OCI-LY1 (cell line): ENCODE data around the gene ENTPD8.

Experiments used
- H2AFZ ChIP-seq: fragments of 200-600 bp; sonication (generic), shearing (Covaris generic); 2 replicates; pipeline ENCODE4 v1.6.0; 2014; ENCODE audit warnings: antibody characterized with exemption, mild to moderate bottlenecking, low read length
- H3F3A ChIP-seq: fragments of 200-600 bp; sonication (generic), shearing (Covaris generic); 2 replicates; pipeline ENCODE4 v1.6.0; 2014; ENCODE audit warnings: mild to moderate bottlenecking, antibody characterized with exemption, low read length, moderate library complexity; ENCODE audit not compliant: insufficient read depth
- H3K27ac ChIP-seq: fragments of 200-600 bp; sonication (generic); 2 replicates; pipeline ENCODE4 v1.5.1; 2014; ENCODE audit warnings: low read length, mixed run types, mild to moderate bottlenecking, low read depth; ENCODE audit not compliant: poor library complexity, severe bottlenecking
- H3K27me3 ChIP-seq: fragments of 200-600 bp; sonication (generic); 2 replicates; pipeline ENCODE4 v1.6.0; 2014; ENCODE audit warnings: antibody characterized with exemption, mild to moderate bottlenecking, low read length, moderate library complexity; ENCODE audit not compliant: insufficient read depth
- H3K36me3 ChIP-seq: fragments of 200-600 bp; sonication (generic); 2 replicates; pipeline ENCODE4 v1.6.1; 2014; ENCODE audit warnings: mild to moderate bottlenecking, antibody characterized with exemption, low read length, moderate library complexity, mixed read lengths; ENCODE audit not compliant: insufficient read depth
- H3K4me1 ChIP-seq: fragments of 200-600 bp; sonication (generic); 2 replicates; pipeline ENCODE4 v1.5.1; 2014; ENCODE audit warnings: mild to moderate bottlenecking, low read length, moderate library complexity; ENCODE audit not compliant: insufficient read depth, severe bottlenecking
- H3K4me2 ChIP-seq: fragments of 200-600 bp; sonication (generic), shearing (Covaris generic); 2 replicates; pipeline ENCODE4 v1.6.1; 2014; ENCODE audit warnings: low read length
- H3K4me3 ChIP-seq: fragments of 200-600 bp; sonication (generic); 2 replicates; pipeline ENCODE4 v1.5.1; 2014; ENCODE audit warnings: low read length, low read depth, mild to moderate bottlenecking, mixed read lengths; ENCODE audit not compliant: poor library complexity, severe bottlenecking
- H3K79me2 ChIP-seq: fragments of 200-600 bp; shearing (Covaris generic); 2 replicates; pipeline ENCODE4 v1.6.1; 2016; ENCODE audit warnings: mixed run types, low read length, mixed read lengths; ENCODE audit not compliant: insufficient read depth
- H3K9ac ChIP-seq: fragments of 200-600 bp; sonication (generic), shearing (Covaris generic); 2 replicates; pipeline ENCODE4 v1.6.1; 2014; ENCODE audit warnings: mild to moderate bottlenecking, low read length, mixed read lengths
- H3K9me2 ChIP-seq: fragments of 200-600 bp; sonication (generic), shearing (Covaris generic); 2 replicates; pipeline ENCODE4 v1.6.1; 2014; ENCODE audit warnings: low read depth, mild to moderate bottlenecking, low read length, mixed read lengths
- H3K9me3 ChIP-seq: fragments of 200-600 bp; shearing (Covaris generic); 2 replicates; pipeline ENCODE4 v1.6.1; 2014; ENCODE audit warnings: low read length, mixed read lengths
- H4K20me1 ChIP-seq: fragments of 200-600 bp; sonication (generic), shearing (Covaris generic); 2 replicates; pipeline ENCODE4 v1.6.0; 2016; ENCODE audit warnings: mild to moderate bottlenecking, low read length; ENCODE audit not compliant: insufficient read depth
- CTCF ChIP-seq: fragments of 200-600 bp; sonication (generic), shearing (Covaris generic); IDR thresholded peaks from 2 replicates; pipeline ENCODE4 v1.5.1; 2017; ENCODE audit warnings: mild to moderate bottlenecking, antibody characterized with exemption, low read length, moderate library complexity, mixed read lengths
- EZH2 ChIP-seq: fragments of 200-600 bp; sonication (generic), shearing (Covaris generic); IDR thresholded peaks from 2 replicates; pipeline ENCODE4 v1.8.0; 2017; ENCODE audit warnings: borderline replicate concordance, mixed run types, mild to moderate bottlenecking, antibody characterized with exemption, low read length, moderate library complexity, mixed read lengths

ENTPD8 gene

GRCh38 chr9:137409515-137409914 is 31.6 kb downstream of the ENTPD8 start:
- Histone ChIP-seq H3K4me3 (no peak overlapping the region), H2AFZ (no peak overlapping the region), H3K9me3 (no peaks in the 10 kb centered on the region), H3K79me2 (no peaks in the 10 kb centered on the region), H3K27me3 (peaks cover 11% of the 10 kb centered on the region; the same call in 1 of the 2 replicates), H3K27ac (no peak overlapping the region), H3K36me3 (no peaks in the 10 kb centered on the region), H3K9me2 (no peaks in the 10 kb centered on the region), H3K4me2 (no peak overlapping the region), H3K4me1 (peaks cover 12% of the 10 kb centered on the region), H3F3A (no peaks in the 10 kb centered on the region), H3K9ac (no peak overlapping the region), H4K20me1 (no peaks in the 10 kb centered on the region)
- TF ChIP-seq CTCF (no peak), EZH2 (no peak)

- no peak overlapping the region for H3K4me3 ChIP-seq
- H3K4me2 ChIP-seq: no peak overlapping the region
- H3K36me3 ChIP-seq: no peaks in the 10 kb centered on the region
- H3K9me2 ChIP-seq: no peaks in the 10 kb centered on the region
- H2AFZ ChIP-seq: no peak overlapping the region
- H3K27me3 ChIP-seq: peaks cover 11% of the 10 kb centered on the region; the same call in 1 of the 2 replicates
- no peak overlapping the region for H3K27ac ChIP-seq
- H3K4me1 ChIP-seq: peaks cover 12% of the 10 kb centered on the region
- H3K9ac ChIP-seq: no peak overlapping the region
- H3K79me2 ChIP-seq: no peaks in the 10 kb centered on the region
- H3F3A ChIP-seq: no peaks in the 10 kb centered on the region
- TF ChIP-seq CTCF: no peak
- no peak for TF ChIP-seq EZH2
- H3K9me3 ChIP-seq: no peaks in the 10 kb centered on the region
- H4K20me1 ChIP-seq: no peaks in the 10 kb centered on the region
Observed at GRCh38 chr9:137408651-137409405, 32.3 kb downstream of the ENTPD8 start.

- no peak overlapping the region for H3K4me3 ChIP-seq
- H3K27me3 ChIP-seq: peaks cover 11% of the 10 kb centered on the region
- H3K79me2 ChIP-seq: no peaks in the 10 kb centered on the region
- TF ChIP-seq EZH2 (no peak), CTCF (no peak)
- H3K4me2 ChIP-seq: no peak overlapping the region
- H3K9me2 ChIP-seq: no peaks in the 10 kb centered on the region
- H3K36me3 ChIP-seq: no peaks in the 10 kb centered on the region
- H3F3A ChIP-seq: no peaks in the 10 kb centered on the region
- H3K4me1 ChIP-seq: peaks cover 8% of the 10 kb centered on the region
- no peak overlapping the region for H2AFZ ChIP-seq
- H4K20me1 ChIP-seq: no peaks in the 10 kb centered on the region
- H3K9me3 ChIP-seq: no peaks in the 10 kb centered on the region
- no peak overlapping the region for H3K27ac ChIP-seq
- no peak overlapping the region for H3K9ac ChIP-seq
Observed at GRCh38 chr9:137407590-137408300, 33.4 kb downstream of the ENTPD8 start.
